ENCODE results near the gene NACA2. TPM values are rescaled to one million over a fixed set of nuclear protein-coding genes. Genes with fewer than 3 reads are reported as not detected.

The NACA2 gene
- 0.06 TPM for polyA plus RNA-seq (2013, experiment 1 of 2)
- polyA plus RNA-seq (2013, experiment 2 of 2): 0.10 TPM

GRCh38 chr17:61591018-61591417 is at the start of gene NACA2:
Gene NACA2 (minus strand): TSS chr17:61591219. CDS start chr17:61591180, 39 bp downstream.
- H3K4me2 ChIP-seq (ENCODE audit: low read length, poor library complexity, severe bottlenecking): no peak within 1 kb of the TSS
- no peak within 1 kb of the TSS for H2BK5ac ChIP-seq (ENCODE audit: low read depth, low read length, poor library complexity, severe bottlenecking)
- no peak within 1 kb of the TSS for H3K14ac ChIP-seq (ENCODE audit: low read length in 2 of 2)
- no peak within 1 kb of the TSS for H3K4me3 ChIP-seq (ENCODE audit: insufficient read depth in 1 of 2, low read depth in 1 of 2, low read length in 2 of 2)
- no peak within 1 kb of the TSS for H2BK120ac ChIP-seq (ENCODE audit: low read depth, low read length)
- no peak for DNase-seq
- no peak within 1 kb of the TSS for H2BK12ac ChIP-seq (ENCODE audit: low read length in 2 of 2)
- H3K27me3 ChIP-seq (ENCODE audit: control insufficient read depth in 1 of 2, insufficient read depth in 1 of 2, low read length in 2 of 2): peaks cover 25 to 81% of the 10 kb centered on the region in 2 experiments
- H2BK15ac ChIP-seq (ENCODE audit: low read depth, poor library complexity, severe bottlenecking): no peak within 1 kb of the TSS
- H3K9me3 ChIP-seq (ENCODE audit: control insufficient read depth, low read length): no peaks in the 10 kb centered on the region
- no peak within 1 kb of the TSS for H3K4ac ChIP-seq (ENCODE audit: low read depth in 1 of 2, low read length in 2 of 2)
- no peak within 1 kb of the TSS for H3K18ac ChIP-seq (ENCODE audit: low read depth in 1 of 2, low read length in 2 of 2)
- no peak within 1 kb of the TSS for H2AFZ ChIP-seq (ENCODE audit: low read depth, low read length)
- H2AK5ac ChIP-seq (ENCODE audit: low read length, severe bottlenecking): no peak within 1 kb of the TSS
- H4K8ac ChIP-seq (ENCODE audit: low read length): no peak within 1 kb of the TSS
- no peak within 1 kb of the TSS for H3K27ac ChIP-seq (ENCODE audit: low read length, poor library complexity, severe bottlenecking)
- no peak within 1 kb of the TSS for H3K23ac ChIP-seq (ENCODE audit: low read length in 2 of 2)
- H4K91ac ChIP-seq (ENCODE audit: low read length): no peak within 1 kb of the TSS
- H3K36me3 ChIP-seq (ENCODE audit: control insufficient read depth in 1 of 2, insufficient read depth in 2 of 2, low read depth in 1 of 2, low read length in 2 of 2): no peaks in the 10 kb centered on the region
- WGBS: 98% methylated on average over 15 of the region's 16 CpGs
- no peaks in the 10 kb centered on the region for H3K79me1 ChIP-seq (replicated peaks; ENCODE audit: low read length, poor library complexity, severe bottlenecking)
- H3K9ac ChIP-seq (ENCODE audit: low read length): no peak within 1 kb of the TSS
- H3K4me1 ChIP-seq (ENCODE audit: control insufficient read depth, insufficient read depth, low read depth, low read length): peaks cover 3% of the 10 kb centered on the region

- H2BK12ac ChIP-seq (ENCODE audit: low read length in 2 of 2): no peak overlapping the region
- no peaks in the 10 kb centered on the region for H3K9me3 ChIP-seq (ENCODE audit: control insufficient read depth, low read length)
- H3K4ac ChIP-seq (ENCODE audit: low read depth in 1 of 2, low read length in 2 of 2): no peak overlapping the region
- no peak overlapping the region for H3K4me3 ChIP-seq (ENCODE audit: insufficient read depth in 1 of 2, low read depth in 1 of 2, low read length in 2 of 2)
- no peak overlapping the region for H3K18ac ChIP-seq (ENCODE audit: low read depth in 1 of 2, low read length in 2 of 2)
- no peaks in the 10 kb centered on the region for H3K4me1 ChIP-seq (ENCODE audit: control insufficient read depth, insufficient read depth, low read depth, low read length)
- no peak overlapping the region for H2BK120ac ChIP-seq (ENCODE audit: low read depth, low read length)
- no peak overlapping the region for H2AK5ac ChIP-seq (ENCODE audit: low read length, severe bottlenecking)
- no peak overlapping the region for H2BK15ac ChIP-seq (ENCODE audit: low read depth, poor library complexity, severe bottlenecking)
- no peaks in the 10 kb centered on the region for H3K36me3 ChIP-seq (ENCODE audit: control insufficient read depth in 1 of 2, insufficient read depth in 2 of 2, low read depth in 1 of 2, low read length in 2 of 2)
- no peak overlapping the region for H3K4me2 ChIP-seq (ENCODE audit: low read length, poor library complexity, severe bottlenecking)
- no peak overlapping the region for H4K8ac ChIP-seq (ENCODE audit: low read length)
- H3K27ac ChIP-seq (ENCODE audit: low read length, poor library complexity, severe bottlenecking): no peak overlapping the region
- no peak overlapping the region for H4K91ac ChIP-seq (ENCODE audit: low read length)
- H3K9ac ChIP-seq (ENCODE audit: low read length): no peak overlapping the region
- no peak for DNase-seq
- H2AFZ ChIP-seq (ENCODE audit: low read depth, low read length): no peak overlapping the region
- 100% methylated on average over 1 of the region's 1 CpG for WGBS
- H3K14ac ChIP-seq (ENCODE audit: low read length in 2 of 2): no peak overlapping the region
- H3K23ac ChIP-seq (ENCODE audit: low read length in 2 of 2): no peak overlapping the region
- no peak overlapping the region for H2BK5ac ChIP-seq (ENCODE audit: low read depth, low read length, poor library complexity, severe bottlenecking)
- H3K27me3 ChIP-seq (ENCODE audit: control insufficient read depth in 1 of 2, insufficient read depth in 1 of 2, low read length in 2 of 2): no peaks in the 10 kb centered on the region
- H3K79me1 ChIP-seq (replicated peaks; ENCODE audit: low read length, poor library complexity, severe bottlenecking): no peaks in the 10 kb centered on the region
These were observed 48.8 kb upstream of the NACA2 start for GRCh38 chr17:61639818-61640217.

GRCh38 chr17:61638087-61638486 is 47.1 kb upstream of the NACA2 start:
- no peak for DNase-seq
- H3K14ac ChIP-seq (ENCODE audit: low read length in 2 of 2): no peak overlapping the region
- no peak overlapping the region for H2BK15ac ChIP-seq (ENCODE audit: low read depth, poor library complexity, severe bottlenecking)
- no peak overlapping the region for H3K27ac ChIP-seq (ENCODE audit: low read length, poor library complexity, severe bottlenecking)
- H3K4me2 ChIP-seq (ENCODE audit: low read length, poor library complexity, severe bottlenecking): no peak overlapping the region
- H3K18ac ChIP-seq (ENCODE audit: low read depth in 1 of 2, low read length in 2 of 2): no peak overlapping the region
- no peak overlapping the region for H3K23ac ChIP-seq (ENCODE audit: low read length in 2 of 2)
- H2BK5ac ChIP-seq (ENCODE audit: low read depth, low read length, poor library complexity, severe bottlenecking): no peak overlapping the region
- H3K4ac ChIP-seq (ENCODE audit: low read depth in 1 of 2, low read length in 2 of 2): no peak overlapping the region
- H3K9ac ChIP-seq (ENCODE audit: low read length): no peak overlapping the region
- H3K4me1 ChIP-seq (ENCODE audit: control insufficient read depth, insufficient read depth, low read depth, low read length): no peaks in the 10 kb centered on the region
- H2BK12ac ChIP-seq (ENCODE audit: low read length in 2 of 2): no peak overlapping the region
- H3K36me3 ChIP-seq (ENCODE audit: control insufficient read depth in 1 of 2, insufficient read depth in 2 of 2, low read depth in 1 of 2, low read length in 2 of 2): no peaks in the 10 kb centered on the region
- H3K4me3 ChIP-seq (ENCODE audit: insufficient read depth in 1 of 2, low read depth in 1 of 2, low read length in 2 of 2): no peak overlapping the region
- no CpG with 5 or more reads among the region's 1 CpG for WGBS
- peaks cover 0 to under 1% of the 10 kb centered on the region in 2 experiments for H3K27me3 ChIP-seq (ENCODE audit: control insufficient read depth in 1 of 2, insufficient read depth in 1 of 2, low read length in 2 of 2)
- H3K9me3 ChIP-seq (ENCODE audit: control insufficient read depth, low read length): no peaks in the 10 kb centered on the region
- H3K79me1 ChIP-seq (replicated peaks; ENCODE audit: low read length, poor library complexity, severe bottlenecking): no peaks in the 10 kb centered on the region
- H2AK5ac ChIP-seq (ENCODE audit: low read length, severe bottlenecking): no peak overlapping the region
- no peak overlapping the region for H4K91ac ChIP-seq (ENCODE audit: low read length)
- H4K8ac ChIP-seq (ENCODE audit: low read length): no peak overlapping the region
- no peak overlapping the region for H2BK120ac ChIP-seq (ENCODE audit: low read depth, low read length)
- H2AFZ ChIP-seq (ENCODE audit: low read depth, low read length): no peak overlapping the region

GRCh38 chr17:61635913-61636432 is 45.0 kb upstream of the NACA2 start:
- no peaks in the 10 kb centered on the region for H3K9me3 ChIP-seq (ENCODE audit: control insufficient read depth, low read length)
- H2BK15ac ChIP-seq (ENCODE audit: low read depth, poor library complexity, severe bottlenecking): no peak overlapping the region
- no peak overlapping the region for H3K27ac ChIP-seq (ENCODE audit: low read length, poor library complexity, severe bottlenecking)
- WGBS: 0% methylated on average over 2 of the region's 3 CpGs
- no peak overlapping the region for H4K91ac ChIP-seq (ENCODE audit: low read length)
- peak; percentile 60 for DNase-seq
- H2AK5ac ChIP-seq (ENCODE audit: low read length, severe bottlenecking): no peak overlapping the region
- H3K4me2 ChIP-seq (ENCODE audit: low read length, poor library complexity, severe bottlenecking): no peak overlapping the region
- H3K14ac ChIP-seq (ENCODE audit: low read length in 2 of 2): no peak overlapping the region
- no peaks in the 10 kb centered on the region for H3K36me3 ChIP-seq (ENCODE audit: control insufficient read depth in 1 of 2, insufficient read depth in 2 of 2, low read depth in 1 of 2, low read length in 2 of 2)
- H3K4ac ChIP-seq (ENCODE audit: low read depth in 1 of 2, low read length in 2 of 2): no peak overlapping the region
- H3K23ac ChIP-seq (ENCODE audit: low read length in 2 of 2): no peak overlapping the region
- no peak overlapping the region for H2AFZ ChIP-seq (ENCODE audit: low read depth, low read length)
- no peaks in the 10 kb centered on the region for H3K79me1 ChIP-seq (replicated peaks; ENCODE audit: low read length, poor library complexity, severe bottlenecking)
- no peak overlapping the region for H2BK120ac ChIP-seq (ENCODE audit: low read depth, low read length)
- H3K27me3 ChIP-seq (ENCODE audit: control insufficient read depth in 1 of 2, insufficient read depth in 1 of 2, low read length in 2 of 2): peaks cover 0 to 6% of the 10 kb centered on the region in 2 experiments
- H3K9ac ChIP-seq (ENCODE audit: low read length): no peak overlapping the region
- H3K4me1 ChIP-seq (ENCODE audit: control insufficient read depth, insufficient read depth, low read depth, low read length): no peaks in the 10 kb centered on the region
- H4K8ac ChIP-seq (ENCODE audit: low read length): no peak overlapping the region
- H3K4me3 ChIP-seq (ENCODE audit: insufficient read depth in 1 of 2, low read depth in 1 of 2, low read length in 2 of 2): no peak overlapping the region
- H3K18ac ChIP-seq (ENCODE audit: low read depth in 1 of 2, low read length in 2 of 2): no peak overlapping the region
- H2BK5ac ChIP-seq (ENCODE audit: low read depth, low read length, poor library complexity, severe bottlenecking): no peak overlapping the region
- no peak overlapping the region for H2BK12ac ChIP-seq (ENCODE audit: low read length in 2 of 2)

Measured in mesenchymal stem cell (in vitro differentiated cells and primary cell).